Peyer's patch (tissue), 4 donors: ENCODE measurements around the gene MICAL3.

Experiments
- POLR2A ChIP-seq, 2 donors: fragments of 450-650 bp; IDR thresholded peaks; one replicate each; pipeline ENCODE4 v1.5.1; 2017; ENCODE audit warnings: antibody characterized with exemption in 2 of 2, mild to moderate bottlenecking in 2 of 2, moderate library complexity in 2 of 2
- TF ChIP-seq, protein P1 (sequence below), 6 experiments: fragments of 450-650 bp in 4 of 6; fragments of 200-600 bp in 2 of 6; sonication (generic) in 1 of 6; IDR thresholded peaks; one replicate each; pipeline ENCODE4 v1.5.1; 2017 to 2019; ENCODE audit warnings: antibody characterized with exemption in 6 of 6, mild to moderate bottlenecking in 3 of 6, moderate library complexity in 1 of 6

- TF ChIP-seq, protein P1, sequence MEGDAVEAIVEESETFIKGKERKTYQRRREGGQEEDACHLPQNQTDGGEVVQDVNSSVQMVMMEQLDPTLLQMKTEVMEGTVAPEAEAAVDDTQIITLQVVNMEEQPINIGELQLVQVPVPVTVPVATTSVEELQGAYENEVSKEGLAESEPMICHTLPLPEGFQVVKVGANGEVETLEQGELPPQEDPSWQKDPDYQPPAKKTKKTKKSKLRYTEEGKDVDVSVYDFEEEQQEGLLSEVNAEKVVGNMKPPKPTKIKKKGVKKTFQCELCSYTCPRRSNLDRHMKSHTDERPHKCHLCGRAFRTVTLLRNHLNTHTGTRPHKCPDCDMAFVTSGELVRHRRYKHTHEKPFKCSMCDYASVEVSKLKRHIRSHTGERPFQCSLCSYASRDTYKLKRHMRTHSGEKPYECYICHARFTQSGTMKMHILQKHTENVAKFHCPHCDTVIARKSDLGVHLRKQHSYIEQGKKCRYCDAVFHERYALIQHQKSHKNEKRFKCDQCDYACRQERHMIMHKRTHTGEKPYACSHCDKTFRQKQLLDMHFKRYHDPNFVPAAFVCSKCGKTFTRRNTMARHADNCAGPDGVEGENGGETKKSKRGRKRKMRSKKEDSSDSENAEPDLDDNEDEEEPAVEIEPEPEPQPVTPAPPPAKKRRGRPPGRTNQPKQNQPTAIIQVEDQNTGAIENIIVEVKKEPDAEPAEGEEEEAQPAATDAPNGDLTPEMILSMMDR (IDR thresholded peaks at IDR 0.05), result no peak
- TF ChIP-seq POLR2A (IDR thresholded peaks at IDR 0.05), result no peak
Observed at GRCh38 chr22:17911312-17911705, 113.1 kb downstream of the MICAL3 start.
